Measurements from ENCODE around the gene PAN2. TPM values are rescaled to one million over a fixed set of nuclear protein-coding genes. Genes with fewer than 3 reads are reported as not detected.
"Not testable (repeated sequence)": the region's sequence is repeated elsewhere in the genome, so short reads cannot be mapped to it uniquely, and the experiment has no call there.

Gene PAN2
- total RNA-seq, 4 donors from 2014 or later, result 14.1 to 34.5 (median 24.4) TPM

- H3K9me3 ChIP-seq, result no peaks in the 10 kb centered on the region
- 5% methylated on average over 1 of the region's 1 CpG for WGBS
- TF ChIP-seq CTCF (IDR thresholded peaks at IDR 0.05) (no peak), POLR2AphosphoS5 (IDR thresholded peaks at IDR 0.05) (peak in 1 of 2 donors; percentile 35), POLR2A (IDR thresholded peaks at IDR 0.05; ENCODE audit: low read depth) (no peak), EP300 (IDR thresholded peaks at IDR 0.05) (no peak)
- peak overlapping the region; percentile 91 to 94 (median 92) for H3K27ac ChIP-seq (replicated peaks in 1 of 4)
- H3K36me3 ChIP-seq, result peaks cover 20 to 27% (median 25%) of the 10 kb centered on the region in 4 donors
- intact Hi-C loops (cut with DNase I), result no loop called here
- no peak for DNase-seq (ENCODE audit: extremely low spot score)
- H3K4me3 ChIP-seq, result peak overlapping the region; percentile 71 to 86 (median 80)
- H3K4me1 ChIP-seq, result peaks cover 13 to 32% (median 28%) of the 10 kb centered on the region in 4 donors
- H3K27me3 ChIP-seq, result no peaks in the 10 kb centered on the region
Observed at GRCh38 chr12:56358836-56359532, 25.2 kb upstream of the PAN2 start.

GRCh38 chr12:56351325-56351724 lies 17.5 kb upstream of the PAN2 start:
- intact Hi-C loops (cut with DNase I), result no loop called here
- DNase-seq (ENCODE audit: extremely low spot score), result no peak
- Histone ChIP-seq H3K4me3 (no peak overlapping the region), H3K27me3 (no peaks in the 10 kb centered on the region), H3K36me3 (peaks cover 82 to 100% (median 98%) of the 10 kb centered on the region in 4 donors), H3K9me3 (no peaks in the 10 kb centered on the region), H3K27ac (replicated peaks in 1 of 4) (no peak overlapping the region), H3K4me1 (no peaks in the 10 kb centered on the region)
- TF ChIP-seq CTCF (IDR thresholded peaks at IDR 0.05), result no peak
- TF ChIP-seq EP300 (IDR thresholded peaks at IDR 0.05), result no peak
- no peak for TF ChIP-seq POLR2AphosphoS5 (IDR thresholded peaks at IDR 0.05)
- no peak for TF ChIP-seq POLR2A (IDR thresholded peaks at IDR 0.05; ENCODE audit: low read depth)
- no CpG with 5 or more reads among the region's 2 CpGs for WGBS

GRCh38 chr12:56350662-56351061 lies 16.9 kb upstream of the PAN2 start:
- Histone ChIP-seq H3K27me3 (no peaks in the 10 kb centered on the region), H3K9me3 (no peaks in the 10 kb centered on the region), H3K4me1 (no peaks in the 10 kb centered on the region), H3K36me3 (peaks cover 85 to 100% (median 98%) of the 10 kb centered on the region in 4 donors), H3K4me3 (no peak overlapping the region), H3K27ac (replicated peaks in 1 of 4) (no peak overlapping the region)
- intact Hi-C loops (cut with DNase I), result no loop called here
- DNase-seq (ENCODE audit: extremely low spot score), result no peak
- TF ChIP-seq POLR2AphosphoS5 (IDR thresholded peaks at IDR 0.05) (no peak), POLR2A (IDR thresholded peaks at IDR 0.05; ENCODE audit: low read depth) (no peak), CTCF (IDR thresholded peaks at IDR 0.05) (no peak), EP300 (IDR thresholded peaks at IDR 0.05) (no peak)
- WGBS, result 85% methylated on average over 2 of the region's 2 CpGs

- 93% methylated on average over 4 of the region's 5 CpGs for WGBS
- intact Hi-C loops (cut with DNase I), result no loop called here
- peaks cover 75 to 100% (median 98%) of the 10 kb centered on the region in 4 donors for H3K36me3 ChIP-seq
Observed at GRCh38 chr12:56348776-56349175, 15.0 kb upstream of the PAN2 start.

GRCh38 chr12:56347255-56347654 lies 13.5 kb upstream of the PAN2 start:
- H3K9me3 ChIP-seq; H3K4me3 ChIP-seq; H3K27ac ChIP-seq (replicated peaks in 1 of 4); intact Hi-C loops (cut with DNase I); DNase-seq (ENCODE audit: extremely low spot score); H3K27me3 ChIP-seq; H3K4me1 ChIP-seq: not testable (repeated sequence)
- 77% methylated on average over 9 of the region's 9 CpGs for WGBS
- peaks cover 76 to 100% (median 98%) of the 10 kb centered on the region in 4 donors for H3K36me3 ChIP-seq

More at GRCh38 chr12:56348776-56349175, 15.0 kb upstream of the PAN2 start:
- Histone ChIP-seq H3K27ac (replicated peaks in 1 of 4) (no peak overlapping the region), H3K27me3 (no peaks in the 10 kb centered on the region), H3K4me1 (no peaks in the 10 kb centered on the region), H3K4me3 (no peak overlapping the region), H3K9me3 (no peaks in the 10 kb centered on the region)
- no peak for TF ChIP-seq EP300 (IDR thresholded peaks at IDR 0.05)
- no peak for TF ChIP-seq POLR2A (IDR thresholded peaks at IDR 0.05; ENCODE audit: low read depth)
- no peak for TF ChIP-seq POLR2AphosphoS5 (IDR thresholded peaks at IDR 0.05)
- no peak for DNase-seq (ENCODE audit: extremely low spot score)

Measured in esophagus muscularis mucosa (tissue), 4 donors.